Measurements from ENCODE around the gene FAM13C. TPM values are rescaled to one million over a fixed set of nuclear protein-coding genes. Genes with fewer than 3 reads are reported as not detected.
"Not testable (repeated sequence)": the region's sequence is repeated elsewhere in the genome, so short reads cannot be mapped to it uniquely, and the experiment has no call there.

FAM13C gene
- 5.4 TPM for total RNA-seq
- long read RNA-seq, partial matches to known transcripts: 1 of 5 reads
- long read RNA-seq, other reads (novel, unspliced or antisense): 3 of 5 reads

GRCh38 chr10:59362144-59362958, at the start of gene FAM13C:
Gene FAM13C (minus strand): TSS chr10:59362549. CDS start chr10:59362460, 89 bp downstream.
- intact Hi-C loops (cut with micrococcal nuclease): no loop called here
- ATAC-seq (peak; percentile 87), DNase-seq (peak; percentile 78)

- no peak for ATAC-seq
- DNase-seq: no peak
- intact Hi-C loops (cut with micrococcal nuclease): no loop called here
Measured at GRCh38 chr10:59405235-59405634, 42.9 kb upstream of the FAM13C start.

- DNase-seq (no peak), ATAC-seq (no peak)
- intact Hi-C loops (cut with micrococcal nuclease): no loop called here
Measured at GRCh38 chr10:59400214-59400613, 37.9 kb upstream of the FAM13C start.

GRCh38 chr10:59399329-59399728, 37.0 kb upstream of the FAM13C start:
- DNase-seq; ATAC-seq; intact Hi-C loops (cut with micrococcal nuclease): not testable (repeated sequence)

GRCh38 chr10:59397961-59398360, 35.6 kb upstream of the FAM13C start:
- intact Hi-C loops (cut with micrococcal nuclease): no loop called here
- ATAC-seq: no peak
- DNase-seq: no peak

- ATAC-seq (no peak), DNase-seq (no peak)
- intact Hi-C loops (cut with micrococcal nuclease): no loop called here
Measured at GRCh38 chr10:59395984-59396383, 33.6 kb upstream of the FAM13C start.

- DNase-seq: no peak
- no peak for ATAC-seq
- intact Hi-C loops (cut with micrococcal nuclease): no loop called here
Measured at GRCh38 chr10:59393349-59393748, 31.0 kb upstream of the FAM13C start.

GRCh38 chr10:59391060-59391459, 28.7 kb upstream of the FAM13C start:
- ATAC-seq (no peak), DNase-seq (no peak)
- intact Hi-C loops (cut with micrococcal nuclease): no loop called here

GRCh38 chr10:59388671-59388976, 26.3 kb upstream of the FAM13C start:
- intact Hi-C loops (cut with micrococcal nuclease): no loop called here
- ATAC-seq (no peak), DNase-seq (no peak)

- DNase-seq: no peak
- peak; percentile 48 for ATAC-seq
- intact Hi-C loops (cut with micrococcal nuclease): no loop called here
Measured at GRCh38 chr10:59387951-59388670, 25.8 kb upstream of the FAM13C start.

GRCh38 chr10:59384761-59385160, 22.4 kb upstream of the FAM13C start:
- intact Hi-C loops (cut with micrococcal nuclease): no loop called here
- no peak for DNase-seq
- ATAC-seq: no peak

GRCh38 chr10:59383908-59384307, 21.6 kb upstream of the FAM13C start:
- intact Hi-C loops (cut with micrococcal nuclease): no loop called here
- no peak for DNase-seq
- ATAC-seq: no peak

GRCh38 chr10:59383436-59383835, 21.1 kb upstream of the FAM13C start:
- intact Hi-C loops (cut with micrococcal nuclease): no loop called here
- ATAC-seq: peak; percentile 21
- DNase-seq: no peak

GRCh38 chr10:59382831-59383295, 20.5 kb upstream of the FAM13C start:
- ATAC-seq (peak; percentile 89), DNase-seq (no peak)
- intact Hi-C loops (cut with micrococcal nuclease): no loop called here

- intact Hi-C loops (cut with micrococcal nuclease): no loop called here
- no peak for ATAC-seq
- no peak for DNase-seq
Measured at GRCh38 chr10:59381687-59382086, 19.3 kb upstream of the FAM13C start.

GRCh38 chr10:59376846-59377245, 14.5 kb upstream of the FAM13C start:
- intact Hi-C loops (cut with micrococcal nuclease): no loop called here
- no peak for DNase-seq
- ATAC-seq: no peak

- no peak for ATAC-seq
Measured at GRCh38 chr10:59375990-59376389, 13.6 kb upstream of the FAM13C start.

GRCh38 chr10:59374916-59375315, 12.6 kb upstream of the FAM13C start:
- intact Hi-C loops (cut with micrococcal nuclease): no loop called here
- ATAC-seq: no peak

More at GRCh38 chr10:59375990-59376389, 13.6 kb upstream of the FAM13C start:
- intact Hi-C loops (cut with micrococcal nuclease): no loop called here
- DNase-seq: no peak

GRCh38 chr10:59373071-59373470, 10.7 kb upstream of the FAM13C start:
- ATAC-seq (peak; percentile 50), DNase-seq (no peak)
- intact Hi-C loops (cut with micrococcal nuclease): no loop called here

More at GRCh38 chr10:59374916-59375315, 12.6 kb upstream of the FAM13C start:
- DNase-seq: no peak

GRCh38 chr10:59372543-59372942, 10.2 kb upstream of the FAM13C start:
- peak; percentile 23 for ATAC-seq
- intact Hi-C loops (cut with micrococcal nuclease): no loop called here
- no peak for DNase-seq

Data from left ventricle myocardium superior (tissue), 1 donor.